ENCODE measurements around the gene CTF1.
"Not testable (repeated sequence)": the region's sequence is repeated elsewhere in the genome, so short reads cannot be mapped to it uniquely, and the experiment has no call there.

Gene CTF1, protein sequence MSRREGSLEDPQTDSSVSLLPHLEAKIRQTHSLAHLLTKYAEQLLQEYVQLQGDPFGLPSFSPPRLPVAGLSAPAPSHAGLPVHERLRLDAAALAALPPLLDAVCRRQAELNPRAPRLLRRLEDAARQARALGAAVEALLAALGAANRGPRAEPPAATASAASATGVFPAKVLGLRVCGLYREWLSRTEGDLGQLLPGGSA

DNA sequence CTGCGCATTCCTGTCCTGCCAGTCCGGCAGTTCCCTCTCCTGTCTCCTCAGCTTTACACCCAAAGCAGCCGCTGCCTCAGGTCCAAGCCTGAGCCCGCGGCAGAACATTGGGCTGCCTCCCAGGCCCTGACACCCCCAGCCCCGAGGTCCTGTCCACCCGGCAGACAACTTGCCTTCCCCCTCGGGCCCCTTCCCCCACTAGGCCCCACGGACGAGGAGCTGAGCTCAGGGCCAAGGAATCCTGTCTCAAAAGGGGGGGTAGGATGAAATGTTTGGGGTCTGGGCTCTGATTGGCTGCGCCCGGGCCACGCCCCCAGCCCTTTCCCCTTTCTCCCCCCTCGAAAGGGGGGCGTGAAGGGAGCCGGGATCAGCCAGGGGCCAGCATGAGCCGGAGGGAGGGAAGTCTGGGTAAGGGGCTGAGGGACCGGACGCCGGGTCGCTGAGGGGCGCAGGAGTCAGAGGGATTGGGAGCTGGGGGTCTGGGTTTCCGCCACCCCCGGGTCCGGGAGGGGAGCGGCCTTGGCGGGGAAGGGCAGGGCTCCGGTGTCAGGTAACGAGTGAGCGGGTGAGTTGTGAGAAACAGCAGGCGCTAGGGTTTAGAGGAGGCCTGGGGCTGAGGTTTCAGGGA, at the start of gene CTF1:
TSS of gene CTF1 (plus strand) at position 354 of the 628 bp plus-strand sequence. CDS start at position 384, 30 bp downstream.
- TF ChIP-seq, protein P1, sequence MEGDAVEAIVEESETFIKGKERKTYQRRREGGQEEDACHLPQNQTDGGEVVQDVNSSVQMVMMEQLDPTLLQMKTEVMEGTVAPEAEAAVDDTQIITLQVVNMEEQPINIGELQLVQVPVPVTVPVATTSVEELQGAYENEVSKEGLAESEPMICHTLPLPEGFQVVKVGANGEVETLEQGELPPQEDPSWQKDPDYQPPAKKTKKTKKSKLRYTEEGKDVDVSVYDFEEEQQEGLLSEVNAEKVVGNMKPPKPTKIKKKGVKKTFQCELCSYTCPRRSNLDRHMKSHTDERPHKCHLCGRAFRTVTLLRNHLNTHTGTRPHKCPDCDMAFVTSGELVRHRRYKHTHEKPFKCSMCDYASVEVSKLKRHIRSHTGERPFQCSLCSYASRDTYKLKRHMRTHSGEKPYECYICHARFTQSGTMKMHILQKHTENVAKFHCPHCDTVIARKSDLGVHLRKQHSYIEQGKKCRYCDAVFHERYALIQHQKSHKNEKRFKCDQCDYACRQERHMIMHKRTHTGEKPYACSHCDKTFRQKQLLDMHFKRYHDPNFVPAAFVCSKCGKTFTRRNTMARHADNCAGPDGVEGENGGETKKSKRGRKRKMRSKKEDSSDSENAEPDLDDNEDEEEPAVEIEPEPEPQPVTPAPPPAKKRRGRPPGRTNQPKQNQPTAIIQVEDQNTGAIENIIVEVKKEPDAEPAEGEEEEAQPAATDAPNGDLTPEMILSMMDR (IDR thresholded peaks at IDR 0.05; ENCODE audit: borderline replicate concordance, insufficient read depth, low read depth, low read length): no peak
- peak within 1 kb of the TSS; percentile 47 for H3K4me3 ChIP-seq (ENCODE audit: low read depth, low read length)

- H3K4me3 ChIP-seq (ENCODE audit: low read depth, low read length): no peak overlapping the region
- TF ChIP-seq, protein P1 (IDR thresholded peaks at IDR 0.05; ENCODE audit: borderline replicate concordance, insufficient read depth, low read depth, low read length): no peak
Measured at GRCh38 chr16:30846649-30847402, 49.6 kb upstream of the CTF1 start.

DNA sequence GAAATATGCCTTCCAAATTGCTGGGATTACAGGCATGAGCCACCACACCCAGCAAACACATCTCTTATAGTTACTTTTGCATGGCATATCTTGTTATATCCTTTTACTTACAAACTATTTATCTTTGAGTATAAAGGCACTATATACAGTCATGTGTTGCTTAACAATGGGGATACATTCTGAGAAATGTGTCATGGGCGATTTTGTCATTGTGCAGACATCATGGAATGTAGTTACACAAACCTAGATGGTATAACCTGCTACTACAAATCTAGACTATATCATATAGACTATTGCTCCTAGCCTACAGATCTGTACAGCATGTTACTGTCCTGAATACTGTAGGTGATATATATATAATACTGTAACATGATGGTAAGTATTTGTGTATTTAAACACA, 46.2 kb upstream of the CTF1 start:
- TF ChIP-seq, protein P1 (IDR thresholded peaks at IDR 0.05; ENCODE audit: borderline replicate concordance, insufficient read depth, low read depth, low read length): no peak
- H3K4me3 ChIP-seq (ENCODE audit: low read depth, low read length): no peak overlapping the region

DNA sequence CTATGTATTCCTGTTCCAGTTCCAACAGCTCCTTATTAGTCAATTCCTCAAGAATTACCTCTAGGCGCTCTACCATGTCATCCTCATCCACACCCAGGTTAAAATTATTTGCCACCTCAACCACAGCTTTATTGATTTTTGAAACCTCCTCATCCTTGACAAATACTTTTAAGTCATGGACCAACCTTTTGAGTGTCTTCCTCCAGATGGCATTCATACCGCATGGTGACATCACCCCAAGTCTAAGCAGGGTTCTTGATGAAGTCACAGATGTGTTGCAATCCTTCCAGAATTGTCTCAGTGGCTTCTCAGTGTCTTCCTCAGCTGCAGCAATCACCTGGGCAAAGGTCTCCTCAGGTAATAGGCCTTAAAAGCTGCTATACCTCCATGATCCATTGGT, 42.7 kb upstream of the CTF1 start:
- TF ChIP-seq, protein P1 (IDR thresholded peaks at IDR 0.05; ENCODE audit: borderline replicate concordance, insufficient read depth, low read depth, low read length): no peak
- H3K4me3 ChIP-seq (ENCODE audit: low read depth, low read length): no peak overlapping the region

DNA sequence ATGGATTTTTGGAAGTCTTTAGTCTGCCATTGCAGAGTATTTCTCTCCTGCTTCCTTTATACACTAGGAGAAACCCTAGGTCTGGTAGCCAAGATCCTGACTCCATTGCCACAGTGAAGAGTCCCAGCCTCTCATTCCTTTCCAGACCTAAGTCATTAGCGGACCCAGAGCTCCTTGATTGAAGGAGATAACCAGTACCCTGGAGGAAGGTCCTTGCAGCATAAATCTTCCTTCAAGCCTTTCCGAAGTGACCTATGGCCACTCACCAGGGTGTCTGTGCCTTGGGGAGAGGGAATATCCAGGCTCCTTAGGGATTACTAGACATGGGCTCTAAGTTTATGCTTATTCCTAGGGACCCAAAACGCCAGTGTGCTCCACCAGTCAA, 38.3 kb upstream of the CTF1 start:
- TF ChIP-seq, protein P1 (IDR thresholded peaks at IDR 0.05; ENCODE audit: borderline replicate concordance, insufficient read depth, low read depth, low read length): no peak
- H3K4me3 ChIP-seq (ENCODE audit: low read depth, low read length): no peak overlapping the region

DNA sequence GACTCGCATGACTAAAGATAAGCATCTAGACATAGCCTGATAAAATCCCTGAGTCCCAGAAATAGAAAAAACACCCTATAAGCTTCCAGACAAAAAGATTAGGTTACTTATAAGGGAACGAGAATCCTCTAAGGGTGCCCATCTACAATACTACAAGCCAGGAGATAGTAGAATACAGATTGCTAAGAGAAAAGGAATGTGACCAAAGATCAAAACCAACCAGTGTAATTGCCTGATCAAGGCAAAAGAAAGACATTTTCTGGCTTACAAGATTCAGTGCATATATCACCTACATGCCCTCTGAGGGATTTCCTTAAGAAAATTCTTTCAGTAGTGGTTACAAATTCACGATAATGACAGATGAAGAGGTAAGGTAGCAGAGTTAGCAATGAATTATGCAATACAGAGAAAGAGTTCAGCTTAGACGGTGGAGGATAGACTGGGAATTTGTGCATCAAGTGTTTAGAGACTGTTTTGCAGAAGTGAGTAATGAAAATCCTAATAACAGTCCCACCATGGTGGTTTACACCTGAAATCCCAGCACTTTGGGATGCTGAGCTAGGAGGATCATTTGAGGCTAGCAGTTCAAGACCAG, 37.5 kb upstream of the CTF1 start:
- TF ChIP-seq, protein P1 (IDR thresholded peaks at IDR 0.05; ENCODE audit: borderline replicate concordance, insufficient read depth, low read depth, low read length): no peak
- no peak overlapping the region for H3K4me3 ChIP-seq (ENCODE audit: low read depth, low read length)

GRCh38 chr16:30860729-30861128, 35.7 kb upstream of the CTF1 start:
- H3K4me3 ChIP-seq (ENCODE audit: low read depth, low read length): not testable (repeated sequence)

DNA sequence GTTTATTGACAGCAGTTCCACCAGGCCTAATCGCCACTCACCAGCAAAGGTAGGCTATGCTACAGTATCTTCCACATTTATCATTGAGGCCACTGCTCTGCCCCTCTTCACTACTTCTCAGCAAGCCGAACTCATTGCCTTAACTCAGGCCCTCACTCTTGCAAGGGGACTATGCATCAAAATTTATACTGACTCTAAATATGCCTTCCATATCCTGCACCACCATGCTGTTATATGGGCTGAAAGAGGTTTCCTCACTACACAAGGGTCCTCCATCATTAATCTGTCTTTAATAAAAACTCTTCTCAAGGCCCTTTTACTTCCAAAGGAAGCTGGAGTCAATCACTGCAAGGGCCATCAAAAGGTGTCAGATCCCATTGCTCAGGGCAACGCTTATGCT, 33.2 kb upstream of the CTF1 start:
- not testable (repeated sequence) for H3K4me3 ChIP-seq (ENCODE audit: low read depth, low read length)
